WTC11 (cell line): ENCODE data around the gene MOB3A. TPM values are rescaled to one million over a fixed set of nuclear protein-coding genes. Genes with fewer than 3 reads are reported as not detected.

ENCODE experiments used
- ATAC-seq: fragments of 200-7000 bp; cut with Tn5 transposase; 2 replicates; pipeline ENCODE4 v1.10.0; 2021; ENCODE audit warnings: mild to moderate bottlenecking, moderate library complexity
- Bru-seq: library from RNA; stranded (reverse); fragments of 400-500 nt; gene quantifications from one replicate; lab custom pipeline; 2021; lab: Mats Ljungman, UMichigan
- CTCF ChIA-PET: fragments of 300-600 bp; sonication (Branson Sonifier 250); formaldehyde crosslinking; loops from one replicate; lab custom pipeline; 2021; ENCODE audit warnings: antibody characterized with exemption; lab: Charles Lee
- POLR2A ChIA-PET: fragments of 350-600 bp; sonication (Branson Sonifier 250); formaldehyde crosslinking; loops from one replicate; lab custom pipeline; 2021; ENCODE audit warnings: antibody characterized with exemption; lab: Charles Lee
- DNase-seq: peaks from one replicate; pipeline ENCODE4 v3.0.0; 2021; ENCODE audit warnings: low spot score
- H3K27ac Mint-ChIP-seq: 2 replicates; pipeline ENCODE4 v1.8.0; 2021; ENCODE audit warnings: mixed read lengths
- H3K27me3 Mint-ChIP-seq: 2 replicates; pipeline ENCODE4 v1.8.0; 2021; ENCODE audit warnings: low read depth, mild to moderate bottlenecking, moderate library complexity, mixed read lengths
- H3K36me3 Mint-ChIP-seq: 2 replicates; pipeline ENCODE4 v1.8.0; 2021; ENCODE audit warnings: mixed read lengths
- H3K4me1 Mint-ChIP-seq: 2 replicates; pipeline ENCODE4 v1.8.0; 2022; ENCODE audit warnings: mixed read lengths
- H3K4me3 Mint-ChIP-seq: 2 replicates; pipeline ENCODE4 v1.8.0; 2021; ENCODE audit warnings: mild to moderate bottlenecking, moderate library complexity, mixed read lengths
- H3K9me3 Mint-ChIP-seq: 2 replicates; pipeline ENCODE4 v1.8.0; 2021; ENCODE audit warnings: mixed read lengths
- ATF1 ChIP-seq: sonication (generic); formaldehyde crosslinking; IDR thresholded peaks from 2 replicates; pipeline ENCODE4 v1.8.1; 2023; ENCODE audit warnings: mild to moderate bottlenecking, moderate library complexity, missing genetic modification reagents
- ATF6 ChIP-seq: sonication (generic); formaldehyde crosslinking; IDR thresholded peaks from 2 replicates; pipeline ENCODE4 v1.8.1; 2023; ENCODE audit warnings: mild to moderate bottlenecking, missing genetic modification reagents
- EMX1 ChIP-seq: fragments of 250-450 bp; sonication (Bioruptor Pico); IDR thresholded peaks from 2 replicates; pipeline ENCODE4 v1.8.0; 2021; ENCODE audit warnings: mild to moderate bottlenecking
- FOXK1 ChIP-seq: sonication (generic); formaldehyde crosslinking; IDR thresholded peaks from 2 replicates; pipeline ENCODE4 v1.8.0; 2022; ENCODE audit warnings: mild to moderate bottlenecking, moderate library complexity, missing genetic modification reagents
- FOXP1 ChIP-seq: sonication (generic); formaldehyde crosslinking; IDR thresholded peaks from 2 replicates; pipeline ENCODE4 v1.8.0; 2022; ENCODE audit warnings: missing genetic modification reagents, mild to moderate bottlenecking, moderate library complexity, borderline replicate concordance
- GABPB1 ChIP-seq: sonication (generic); formaldehyde crosslinking; IDR thresholded peaks from 2 replicates; pipeline ENCODE4 v1.8.1; 2023; ENCODE audit warnings: mild to moderate bottlenecking, missing genetic modification reagents
- HMGA2 ChIP-seq: fragments of 250-450 bp; sonication (Bioruptor Pico); IDR thresholded peaks from 2 replicates; pipeline ENCODE4 v1.4.0; 2021; ENCODE audit warnings: mild to moderate bottlenecking, moderate library complexity
- HMGXB4 ChIP-seq: sonication (generic); formaldehyde crosslinking; IDR thresholded peaks from 2 replicates; pipeline ENCODE4 v1.8.1; 2023; ENCODE audit warnings: mild to moderate bottlenecking, moderate library complexity, missing genetic modification reagents
- KAT7 ChIP-seq: sonication (generic); formaldehyde crosslinking; IDR thresholded peaks from 2 replicates; pipeline ENCODE4 v1.8.1; 2023; ENCODE audit warnings: missing genetic modification reagents, mild to moderate bottlenecking, borderline replicate concordance
- MXD4 ChIP-seq: fragments of 250-450 bp; sonication (Bioruptor Pico); IDR thresholded peaks from 2 replicates; pipeline ENCODE4 v1.8.0; 2021; ENCODE audit warnings: mild to moderate bottlenecking, moderate library complexity, borderline replicate concordance
- MYBL2 ChIP-seq: sonication (generic); formaldehyde crosslinking; IDR thresholded peaks from 2 replicates; pipeline ENCODE4 v1.8.1; 2023; ENCODE audit warnings: mild to moderate bottlenecking, moderate library complexity, missing genetic modification reagents
- NR2C2 ChIP-seq: sonication (generic); formaldehyde crosslinking; IDR thresholded peaks from 2 replicates; pipeline ENCODE4 v1.8.0; 2022; ENCODE audit warnings: mild to moderate bottlenecking, missing genetic modification reagents
- SMAD4 ChIP-seq: sonication (generic); formaldehyde crosslinking; IDR thresholded peaks from 2 replicates; pipeline ENCODE4 v1.8.0; 2022; ENCODE audit warnings: mild to moderate bottlenecking, missing genetic modification reagents
- TCF7 ChIP-seq: sonication (generic); formaldehyde crosslinking; IDR thresholded peaks from 2 replicates; pipeline ENCODE4 v1.8.0; 2022; ENCODE audit warnings: mild to moderate bottlenecking, low read depth, missing genetic modification reagents, moderate library complexity
- TEAD1 ChIP-seq: sonication (generic); formaldehyde crosslinking; IDR thresholded peaks from 2 replicates; pipeline ENCODE4 v1.8.0; 2022; ENCODE audit warnings: mild to moderate bottlenecking, missing genetic modification reagents
- TP53 ChIP-seq: sonication (generic); formaldehyde crosslinking; IDR thresholded peaks from 2 replicates; pipeline ENCODE4 v1.8.1; 2023; ENCODE audit warnings: mild to moderate bottlenecking, missing genetic modification reagents
- ZBTB43 ChIP-seq: sonication (generic); formaldehyde crosslinking; IDR thresholded peaks from 2 replicates; pipeline ENCODE4 v1.8.1; 2023; ENCODE audit warnings: mild to moderate bottlenecking, missing genetic modification reagents
- ZNF317 ChIP-seq: sonication (generic); formaldehyde crosslinking; IDR thresholded peaks from 2 replicates; pipeline ENCODE4 v1.8.1; 2023; ENCODE audit warnings: low read depth, mild to moderate bottlenecking, moderate library complexity, missing genetic modification reagents, borderline replicate concordance
- ZNF532 ChIP-seq: fragments of 250-450 bp; sonication (Bioruptor Pico); IDR thresholded peaks from 2 replicates; pipeline ENCODE4 v1.9.0; 2021; ENCODE audit warnings: mild to moderate bottlenecking, borderline replicate concordance
- long read RNA-seq, 3 experiments: library from RNA in 1 of 3; library from capped mRNA in 1 of 3; library from polyadenylated mRNA in 1 of 3; unstranded in 2 of 3; stranded (forward) in 1 of 3; transcript quantifications; one replicate each; pipeline ENCODE4 v2.0.0, GENCODE V29; 2021
- total RNA-seq: library from RNA; stranded (reverse); gene quantifications from 3 replicates; pipeline ENCODE4 v1.2.3, GENCODE V29; 2021
- TF ChIP-seq, protein P1 (sequence below): fragments of 250-450 bp; sonication (Bioruptor Pico); IDR thresholded peaks from 2 replicates; pipeline ENCODE4 v1.8.0; 2021; ENCODE audit warnings: mild to moderate bottlenecking
- TF ChIP-seq, protein P2 (sequence below): fragments of 250-450 bp; sonication (Bioruptor Pico); IDR thresholded peaks from 2 replicates; pipeline ENCODE4 v1.9.0; 2021; ENCODE audit warnings: mild to moderate bottlenecking
- TF ChIP-seq, protein P3 (sequence below): sonication (generic); formaldehyde crosslinking; IDR thresholded peaks from 2 replicates; pipeline ENCODE4 v1.8.0; 2023; ENCODE audit warnings: missing genetic modification reagents
- TF ChIP-seq, protein P4 (sequence below): sonication (generic); formaldehyde crosslinking; IDR thresholded peaks from 2 replicates; pipeline ENCODE4 v1.8.1; 2022; ENCODE audit warnings: low read depth, missing genetic modification reagents, borderline replicate concordance

MOB3A gene
- 8.1 to 9.8 TPM (median 9.6 TPM) in 3 replicates for total RNA-seq
- Bru-seq, nascent RNA: percentile 39 among the genes with signal in this experiment
- long read RNA-seq, experiment 1, transcript MOB3A-201 (5 exons, 3,391 nt): major isoform, 42 of 60 reads
- long read RNA-seq, experiment 1, partial matches to known transcripts: 0 of 60 reads
- long read RNA-seq, experiment 1, other reads (novel, unspliced or antisense): 16 of 60 reads
- long read RNA-seq, experiment 2, partial matches to known transcripts: 0 of 17 reads
- long read RNA-seq, experiment 2, other reads (novel, unspliced or antisense): 13 of 17 reads
- long read RNA-seq, experiment 3, partial matches to known transcripts: 0 of 1 reads
- long read RNA-seq, experiment 3, other reads (novel, unspliced or antisense): 0 of 1 reads

- peaks cover 6% of the 10 kb centered on the region; the same call in 1 of the 2 replicates for H3K4me1 Mint-ChIP-seq
- ATAC-seq: peak; percentile 3
- no peak within 1 kb of the TSS for H3K27ac Mint-ChIP-seq
- H3K4me3 Mint-ChIP-seq: peak within 1 kb of the TSS; percentile 80
- H3K27me3 Mint-ChIP-seq: no peaks in the 10 kb centered on the region
- H3K36me3 Mint-ChIP-seq: peaks cover 3% of the 10 kb centered on the region
- CTCF ChIA-PET: interaction anchor here (0.7 to 1.6 kb wide), 9 partner anchors 9 to 210 kb away, joined by 3 to 6 read pairs (median 4); no protein-coding TSS in a partner anchor
- no peaks in the 10 kb centered on the region for H3K9me3 Mint-ChIP-seq
- POLR2A ChIA-PET: interaction anchor here (0.5 to 1.0 kb wide), 2 partner anchors 21 to 61 kb away, joined by 3 read pairs; no protein-coding TSS in a partner anchor
- DNase-seq: no peak
- TF ChIP-seq HMGXB4 (CRISPR knock-in tag): peak; percentile 77; the same call in 1 of the 2 replicates
- no peak for TF ChIP-seq NR2C2 (CRISPR knock-in tag)
- 0 out of 2 replicates have a peak, but pooled peaks have one; percentile 36 for TF ChIP-seq KAT7
- TF ChIP-seq TEAD1 (CRISPR knock-in tag): peak; percentile 73; the same call in 1 of the 2 replicates
- TF ChIP-seq, protein P1, sequence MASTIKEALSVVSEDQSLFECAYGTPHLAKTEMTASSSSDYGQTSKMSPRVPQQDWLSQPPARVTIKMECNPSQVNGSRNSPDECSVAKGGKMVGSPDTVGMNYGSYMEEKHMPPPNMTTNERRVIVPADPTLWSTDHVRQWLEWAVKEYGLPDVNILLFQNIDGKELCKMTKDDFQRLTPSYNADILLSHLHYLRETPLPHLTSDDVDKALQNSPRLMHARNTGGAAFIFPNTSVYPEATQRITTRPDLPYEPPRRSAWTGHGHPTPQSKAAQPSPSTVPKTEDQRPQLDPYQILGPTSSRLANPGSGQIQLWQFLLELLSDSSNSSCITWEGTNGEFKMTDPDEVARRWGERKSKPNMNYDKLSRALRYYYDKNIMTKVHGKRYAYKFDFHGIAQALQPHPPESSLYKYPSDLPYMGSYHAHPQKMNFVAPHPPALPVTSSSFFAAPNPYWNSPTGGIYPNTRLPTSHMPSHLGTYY (CRISPR knock-in tag): no peak
- no peak for TF ChIP-seq ZNF532 (CRISPR knock-in tag)
- TF ChIP-seq MXD4: no peak
- TF ChIP-seq, protein P2, sequence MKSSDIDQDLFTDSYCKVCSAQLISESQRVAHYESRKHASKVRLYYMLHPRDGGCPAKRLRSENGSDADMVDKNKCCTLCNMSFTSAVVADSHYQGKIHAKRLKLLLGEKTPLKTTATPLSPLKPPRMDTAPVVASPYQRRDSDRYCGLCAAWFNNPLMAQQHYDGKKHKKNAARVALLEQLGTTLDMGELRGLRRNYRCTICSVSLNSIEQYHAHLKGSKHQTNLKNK: no peak
- TF ChIP-seq GABPB1 (CRISPR knock-in tag): peak; percentile 70
- TF ChIP-seq SMAD4 (CRISPR knock-in tag): 0 out of 2 replicates have a peak, but pooled peaks have one; percentile 29
- TF ChIP-seq ZNF317 (CRISPR knock-in tag): no peak
- TF ChIP-seq HMGA2 (CRISPR knock-in tag): no peak
- TF ChIP-seq FOXK1 (CRISPR knock-in tag): 0 out of 2 replicates have a peak, but pooled peaks have one; percentile 25
- TF ChIP-seq, protein P3, sequence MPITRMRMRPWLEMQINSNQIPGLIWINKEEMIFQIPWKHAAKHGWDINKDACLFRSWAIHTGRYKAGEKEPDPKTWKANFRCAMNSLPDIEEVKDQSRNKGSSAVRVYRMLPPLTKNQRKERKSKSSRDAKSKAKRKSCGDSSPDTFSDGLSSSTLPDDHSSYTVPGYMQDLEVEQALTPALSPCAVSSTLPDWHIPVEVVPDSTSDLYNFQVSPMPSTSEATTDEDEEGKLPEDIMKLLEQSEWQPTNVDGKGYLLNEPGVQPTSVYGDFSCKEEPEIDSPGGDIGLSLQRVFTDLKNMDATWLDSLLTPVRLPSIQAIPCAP: no peak
- no peak for TF ChIP-seq MYBL2 (CRISPR knock-in tag)
- no peak; the same call in 1 of the 2 replicates for TF ChIP-seq FOXP1 (CRISPR knock-in tag)
- TF ChIP-seq, protein P4, sequence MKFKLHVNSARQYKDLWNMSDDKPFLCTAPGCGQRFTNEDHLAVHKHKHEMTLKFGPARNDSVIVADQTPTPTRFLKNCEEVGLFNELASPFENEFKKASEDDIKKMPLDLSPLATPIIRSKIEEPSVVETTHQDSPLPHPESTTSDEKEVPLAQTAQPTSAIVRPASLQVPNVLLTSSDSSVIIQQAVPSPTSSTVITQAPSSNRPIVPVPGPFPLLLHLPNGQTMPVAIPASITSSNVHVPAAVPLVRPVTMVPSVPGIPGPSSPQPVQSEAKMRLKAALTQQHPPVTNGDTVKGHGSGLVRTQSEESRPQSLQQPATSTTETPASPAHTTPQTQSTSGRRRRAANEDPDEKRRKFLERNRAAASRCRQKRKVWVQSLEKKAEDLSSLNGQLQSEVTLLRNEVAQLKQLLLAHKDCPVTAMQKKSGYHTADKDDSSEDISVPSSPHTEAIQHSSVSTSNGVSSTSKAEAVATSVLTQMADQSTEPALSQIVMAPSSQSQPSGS: no peak
- TF ChIP-seq ATF1: no peak
- no peak for TF ChIP-seq ZBTB43 (CRISPR knock-in tag)
- TF ChIP-seq EMX1 (CRISPR knock-in tag): 0 out of 2 replicates have a peak, but pooled peaks have one; percentile 29
- TF ChIP-seq TP53 (CRISPR knock-in tag): no peak
- TF ChIP-seq TCF7: no peak
- TF ChIP-seq ATF6 (CRISPR knock-in tag): no peak
Measured at GRCh38 chr19:2096034-2096479, at the start of gene MOB3A. MOB3A (minus strand) TSS chr19:2096326; CDS start chr19:2078560, 17,766 bp downstream.
